Lower lobe of right lung (tissue), 2 donors: ENCODE data around the gene NME7. TPM values are rescaled to one million over a fixed set of nuclear protein-coding genes. Genes with fewer than 3 reads are reported as not detected.

Source experiments
- ATAC-seq, 2 donors: fragments of 200-7000 bp; cut with Tn5 transposase; one replicate each; pipeline ENCODE4 v1.9.1; 2020 to 2022; ENCODE audit warnings: mild to moderate bottlenecking in 2 of 2, moderate library complexity in 2 of 2
- DNase-seq: peaks from one replicate; pipeline ENCODE4 v3.0.0-alpha.2; 2020
- H3K27ac ChIP-seq: fragments of 200-600 bp; one replicate; pipeline ENCODE4 v1.8.0; 2022
- H3K27me3 ChIP-seq: fragments of 200-600 bp; one replicate; pipeline ENCODE4 v1.8.0; 2022; ENCODE audit warnings: low read depth
- H3K36me3 ChIP-seq: fragments of 200-600 bp; one replicate; pipeline ENCODE4 v1.8.0; 2022; ENCODE audit warnings: mild to moderate bottlenecking
- H3K4me1 ChIP-seq: fragments of 200-600 bp; one replicate; pipeline ENCODE4 v1.8.0; 2022
- H3K4me3 ChIP-seq: fragments of 200-600 bp; one replicate; pipeline ENCODE4 v1.8.0; 2022; ENCODE audit warnings: mild to moderate bottlenecking
- H3K9me3 ChIP-seq: fragments of 200-600 bp; one replicate; pipeline ENCODE4 v1.8.0; 2022
- CTCF ChIP-seq: fragments of 200-600 bp; IDR thresholded peaks from one replicate; pipeline ENCODE4 v1.8.0; 2022; ENCODE audit warnings: antibody characterized with exemption, mild to moderate bottlenecking
- intact Hi-C: fragments of 100-400 bp; cut with DNase I; formaldehyde crosslinking; loops from one replicate; pipeline ENCODE4 v1.11.0; 2022
- total RNA-seq: library from RNA; stranded (reverse); fragmentation: NEBNext Ultra II Directional; extraction: Animal tissue kit (Norgen Biotek cat#: 25700); gene quantifications from one replicate; pipeline ENCODE4 v1.2.1, GENCODE V29; 2021
- donor health status: DM: no; HTN: yes; CAD: no; lungs with severe emphysema.

The NME7 gene
- total RNA-seq, 1 donor from 2014 or later, result 17.3 TPM

GRCh38 chr1:169112241-169112640 is 255.4 kb downstream of the NME7 start:
- ATAC-seq (no peak), DNase-seq (no peak)
- Histone ChIP-seq H3K4me3 (no peak overlapping the region), H3K9me3 (no peaks in the 10 kb centered on the region), H3K4me1 (peaks cover 71% of the 10 kb centered on the region), H3K36me3 (peaks cover 32% of the 10 kb centered on the region), H3K27ac (peak overlapping the region; percentile 25), H3K27me3 (no peaks in the 10 kb centered on the region)
- no peak for TF ChIP-seq CTCF
- intact Hi-C loops, result no loop called here

DNA sequence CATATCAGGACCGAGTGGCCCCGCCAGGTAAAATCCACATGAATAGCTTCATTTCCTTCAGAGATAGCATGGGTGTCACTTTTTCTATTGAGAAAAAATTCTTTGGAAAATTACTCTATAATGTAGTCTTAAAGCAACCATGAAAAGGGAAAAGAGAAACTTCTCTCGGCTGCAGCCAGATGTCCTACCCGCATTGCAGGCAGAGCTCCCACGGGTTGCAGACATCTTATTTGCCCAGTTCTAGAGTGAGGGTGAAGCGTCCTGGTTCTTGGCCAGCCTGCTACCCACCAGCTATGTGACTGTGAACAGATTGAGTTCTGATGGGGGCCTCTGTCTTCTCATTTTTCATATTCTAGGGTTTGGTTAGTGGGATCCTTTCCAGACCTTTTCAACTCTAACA is 256.1 kb downstream of the NME7 start:
- TF ChIP-seq CTCF, result no peak
- H3K4me1 ChIP-seq, result peaks cover 68% of the 10 kb centered on the region
- peaks cover 32% of the 10 kb centered on the region for H3K36me3 ChIP-seq

DNA sequence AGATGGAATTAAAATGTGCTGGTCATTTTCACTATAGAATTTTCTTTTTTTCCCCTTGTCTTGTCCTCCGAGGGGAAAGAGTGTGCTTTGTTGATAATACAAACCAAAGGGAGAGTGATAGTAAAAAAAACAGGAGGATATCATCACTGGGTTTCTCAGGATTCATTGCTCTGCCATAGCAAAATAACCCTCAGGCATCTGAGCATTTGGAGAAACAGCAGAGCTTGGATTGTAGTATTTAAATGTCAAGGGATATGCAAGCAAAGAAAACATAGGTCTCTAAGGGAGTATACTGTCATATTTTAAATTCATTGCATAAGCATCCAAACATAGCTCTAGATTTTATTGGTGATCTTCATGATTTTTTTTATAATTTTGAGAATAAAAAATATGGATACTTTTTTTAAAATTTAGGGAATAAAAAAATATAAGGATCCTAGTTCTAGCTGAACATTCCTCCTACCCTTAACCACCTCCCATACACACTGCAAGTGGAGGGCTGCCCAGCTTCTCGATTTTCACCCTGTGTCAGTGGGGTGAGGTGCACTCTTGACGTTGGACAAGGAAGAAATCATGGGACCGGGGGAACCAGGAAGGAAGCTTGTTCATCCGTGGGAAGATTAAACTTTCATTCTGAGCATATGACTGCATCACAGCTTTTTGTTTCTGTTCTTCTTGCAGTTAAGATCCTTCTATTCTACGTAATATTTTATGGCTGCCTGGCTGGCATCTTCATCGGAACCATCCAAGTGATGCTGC is 256.7 kb downstream of the NME7 start:
- no peak for TF ChIP-seq CTCF
- DNase-seq (peak; percentile 60), ATAC-seq (no peak)
- H3K4me1 ChIP-seq, result peaks cover 62% of the 10 kb centered on the region
- intact Hi-C loops, result no loop called here
- peak overlapping the region; percentile 91 for H3K27ac ChIP-seq
- no peaks in the 10 kb centered on the region for H3K9me3 ChIP-seq
- H3K36me3 ChIP-seq, result peaks cover 32% of the 10 kb centered on the region
- H3K27me3 ChIP-seq, result no peaks in the 10 kb centered on the region
- peak overlapping the region; percentile 92 for H3K4me3 ChIP-seq

More for the DNA sequence above, 256.1 kb downstream of the NME7 start:
- intact Hi-C loops, result no loop called here
- no peak overlapping the region for H3K4me3 ChIP-seq
- DNase-seq (no peak), ATAC-seq (no peak)
- no peaks in the 10 kb centered on the region for H3K9me3 ChIP-seq
- no peaks in the 10 kb centered on the region for H3K27me3 ChIP-seq
- peak overlapping the region; percentile 25 for H3K27ac ChIP-seq

- Histone ChIP-seq H3K4me1 (peaks cover 60% of the 10 kb centered on the region), H3K36me3 (peaks cover 32% of the 10 kb centered on the region), H3K27me3 (no peaks in the 10 kb centered on the region), H3K9me3 (no peaks in the 10 kb centered on the region), H3K27ac (peak overlapping the region; percentile 91), H3K4me3 (peak overlapping the region; percentile 92)
- no peak for TF ChIP-seq CTCF
- intact Hi-C loops, result no loop called here
- DNase-seq (no peak), ATAC-seq (no peak)
These were observed 257.4 kb downstream of the NME7 start for GRCh38 chr1:169110236-169110635.

DNA sequence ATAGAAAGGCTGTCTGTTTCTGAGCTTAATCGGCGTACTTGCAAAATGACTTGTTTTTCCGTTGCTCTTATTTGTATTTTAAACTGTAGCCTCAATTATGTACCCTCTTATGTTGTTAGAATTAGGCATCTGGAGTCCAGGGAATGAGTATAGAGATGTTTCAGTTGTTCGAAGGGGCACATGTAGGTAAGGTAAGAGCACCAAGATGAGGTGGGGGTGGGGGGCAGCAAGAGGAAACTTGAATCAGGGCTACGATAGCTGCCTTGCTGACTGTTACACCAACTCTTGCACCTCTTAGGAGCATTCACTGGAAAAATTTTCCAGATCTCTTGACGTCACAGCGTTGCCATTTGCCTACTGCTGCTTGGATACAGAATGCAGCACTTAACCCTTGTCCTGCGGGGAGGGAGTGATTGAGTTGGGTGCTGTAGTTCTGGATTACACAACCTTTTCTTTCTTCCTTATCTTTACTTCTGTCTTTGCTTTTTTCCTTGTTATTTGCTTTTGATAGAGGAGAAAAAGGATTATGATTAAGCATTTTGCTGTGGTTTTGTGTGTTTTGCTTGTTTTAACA is 257.9 kb downstream of the NME7 start:
- H3K4me1 ChIP-seq, result peaks cover 63% of the 10 kb centered on the region
- H3K9me3 ChIP-seq, result no peaks in the 10 kb centered on the region
- ATAC-seq (peak; percentile 49 to 62), DNase-seq (peak; percentile 59)
- no peaks in the 10 kb centered on the region for H3K27me3 ChIP-seq
- intact Hi-C loops, result loop anchor here (10.0 kb wide), 2 partner anchors 275 to 475 kb away; no protein-coding TSS in a partner anchor
- H3K27ac ChIP-seq, result peak overlapping the region; percentile 91
- H3K36me3 ChIP-seq, result peaks cover 31% of the 10 kb centered on the region
- no peak for TF ChIP-seq CTCF
- peak overlapping the region; percentile 92 for H3K4me3 ChIP-seq
